Heart right ventricle (tissue), 16 donors: Measurements from ENCODE around the gene CUEDC1. TPM values are rescaled to one million over a fixed set of nuclear protein-coding genes. Genes with fewer than 3 reads are reported as not detected.

Experiments used
- ATAC-seq, 8 donors: fragments of 200-7000 bp; cut with Tn5 transposase; one replicate each; pipeline ENCODE4 v1.9.1; 2020; ENCODE audit warnings: mild to moderate bottlenecking in 8 of 8, moderate library complexity in 8 of 8, moderate number of reproducible peaks in 1 of 8
- DNase-seq, 2 donors: peaks; one replicate each; pipeline ENCODE4 v3.0.0-alpha.2; 2020
- H3K27ac ChIP-seq, 10 donors: fragments of 200-600 bp; sonication (generic) in 2 of 10; one replicate each; pipeline versions ENCODE4 v1.5.0 to v1.8.0; 2020 to 2022; ENCODE audit warnings: mild to moderate bottlenecking in 3 of 10
- H3K27me3 ChIP-seq, 7 donors: fragments of 200-600 bp; one replicate each; pipeline ENCODE4 v1.8.0; 2021 to 2022; ENCODE audit warnings: mild to moderate bottlenecking in 2 of 7
- H3K36me3 ChIP-seq, 9 donors: fragments of 200-600 bp; sonication (generic) in 1 of 9; one replicate each; pipeline versions ENCODE4 v1.5.0 to v1.8.0; 2020 to 2022; ENCODE audit warnings: mild to moderate bottlenecking in 2 of 9
- H3K4me1 ChIP-seq, 9 donors: fragments of 200-600 bp; sonication (generic) in 1 of 9; one replicate each; pipeline versions ENCODE4 v1.5.0 to v1.8.0; 2020 to 2022; ENCODE audit warnings: mild to moderate bottlenecking in 4 of 9
- H3K4me3 ChIP-seq, 10 donors: fragments of 200-600 bp; sonication (generic) in 2 of 10; one replicate each; pipeline versions ENCODE4 v1.5.0 to v1.8.0; 2020 to 2022; ENCODE audit warnings: mild to moderate bottlenecking in 7 of 10, moderate library complexity in 2 of 10
- H3K9me3 ChIP-seq, 11 donors: fragments of 200-600 bp in 10 of 11; sonication (generic) in 2 of 11; one replicate each; pipeline versions ENCODE4 v1.5.0 to v1.8.0; 2013 to 2022; ENCODE audit warnings: mild to moderate bottlenecking in 2 of 11, control low read depth in 1 of 11, moderate library complexity in 1 of 11
- CTCF ChIP-seq, 9 donors: fragments of 200-600 bp; sonication (generic) in 2 of 9; IDR thresholded peaks; one replicate each; pipeline versions ENCODE4 v1.5.0 to v1.8.0; 2021 to 2022; ENCODE audit warnings: antibody characterized with exemption in 9 of 9, mild to moderate bottlenecking in 5 of 9, moderate library complexity in 1 of 9
- WGBS, 2 donors: extraction: QIAGEN DNeasy Blood & Tissue Kit; methylation state at CpG; one replicate each; pipeline ENCODE4 v1.1.7; 2013; ENCODE audit warnings: inconsistent platforms in 1 of 2; 5-methylcytosine and 5-hydroxymethylcytosine counted together
- intact Hi-C, 10 donors: fragments of 100-400 bp; cut with DNase I; formaldehyde crosslinking; loops; one replicate each; pipeline versions ENCODE4 v1.11.1 to v1.14.2; 2022
- polyA plus RNA-seq, 2 donors: library from polyadenylated mRNA; stranded (reverse); fragments of 200-250 nt; gene quantifications; one replicate each; pipeline ENCODE4 v1.2.3, GENCODE V29; 2013
- total RNA-seq, 10 donors: library from RNA; stranded (reverse); fragmentation: NEBNext Ultra II Directional in 3 of 10; extraction: Animal tissue kit (Norgen Biotek cat#: 25700) in 3 of 10; gene quantifications; one replicate each; pipeline versions ENCODE4 v1.2.1 to v1.2.4, GENCODE V29; 2021 to 2023
- donor health status: Arrhythmogenic right ventricular cardiomyopathy.
- donor health status: ischemic (EF 13 %, LVEDD 7.1; RV severe dilation, severe dysfunction).
- donor health status: healthy with polysubstance abuse.
- donor health status: DM: no; HTN: yes; CAD: no.
- donor health status: DM: no; HTN: no; CAD: no.
- donor health status: ischemic (EF 25% LVEDD 6.9; RV normal size, moderate dysfunction).
- donor health status: ischemic (EF 25% LVEDD 5.7; RV mildly dilated, moderate dysfunction).
- donor health status: healthy.
- donor health status: DM: yes; HTN: yes; CAD: no.
- donor health status: Ischemic cardiomyopathy.
- donor health status: ischemic (EF 35%, LVEDD 5.7; RV mildly dilated, moderate dysfunction).
- donor health status: nonischemic (EF 11% LVEDD 7.7; RV severe dilation, severe dysfunction).
- donor health status: DM: yes; HTN: yes; CAD: no.
- donor health status: PGD.
- donor health status: ischemic (EF 29% LVEDD 5.4; RV normal size, mild dysfunction).
- donor health status: nonischemic (EF 23%, LVEDD 6.1; RV moderate dilation, normal function).

The CUEDC1 gene
- total and polyA plus RNA-seq, 12 donors: 26.9 to 65.0 (median 45.4) TPM

GRCh38 chr17:57832314-57833178 is 122.7 kb downstream of the CUEDC1 start:
- H3K9me3 ChIP-seq: no peaks in the 10 kb centered on the region
- no peak for TF ChIP-seq CTCF (IDR thresholded peaks at IDR 0.05)
- no peak for DNase-seq
- peak in 6 of 8 donors; percentile 3 to 26 (median 3) for ATAC-seq
- H3K27me3 ChIP-seq: no peaks in the 10 kb centered on the region
- H3K4me3 ChIP-seq: peak overlapping the region in 9 of 10 donors; percentile 8 to 53 (median 50)
- WGBS, 2 donors: 27 to 28% methylated on average over 12 of the region's 12 CpGs
- H3K36me3 ChIP-seq: peaks cover 0 to 16% (median 0%) of the 10 kb centered on the region in 9 donors
- H3K27ac ChIP-seq: peak overlapping the region; percentile 59 to 91 (median 84)
- H3K4me1 ChIP-seq: peaks cover 0 to 44% (median 19%) of the 10 kb centered on the region in 9 donors
- intact Hi-C loops: loop anchor here (2.0 to 10.0 kb wide), 15 partner anchors 18 to 708 kb away; partner anchors contain the start of genes CCDC182 (in 1 of the 10), MRPS23 (in 1 of the 10) and MSI2 (in 1 of the 10)

- TF ChIP-seq CTCF (IDR thresholded peaks at IDR 0.05): no peak
- Histone ChIP-seq H3K4me1 (peaks cover 0 to 41% (median 19%) of the 10 kb centered on the region in 9 donors), H3K27me3 (no peaks in the 10 kb centered on the region), H3K9me3 (no peaks in the 10 kb centered on the region), H3K36me3 (peaks cover 0 to 3% (median 0%) of the 10 kb centered on the region in 9 donors), H3K4me3 (no peak overlapping the region), H3K27ac (no peak overlapping the region)
- DNase-seq (no peak), ATAC-seq (no peak)
- intact Hi-C loops: loop anchor here (5.0 to 10.0 kb wide), 13 partner anchors 49 to 706 kb away; partner anchors contain the start of genes CCDC182 (in 1 of the 10) and MSI2 (in 1 of the 10)
- 87 to 92% methylated on average over 7 of the region's 7 CpGs for WGBS, 2 donors
Observed at GRCh38 chr17:57830880-57831279, 124.3 kb downstream of the CUEDC1 start.

GRCh38 chr17:57823469-57824401 is 131.5 kb downstream of the CUEDC1 start:
- DNase-seq (no peak), ATAC-seq (no peak)
- 89 to 91% methylated on average over 15 of the region's 15 CpGs for WGBS, 2 donors
- intact Hi-C loops: no loop called here
- Histone ChIP-seq H3K4me3 (no peak overlapping the region), H3K27ac (no peak overlapping the region), H3K36me3 (peaks cover 0 to 3% (median 0%) of the 10 kb centered on the region in 9 donors), H3K27me3 (no peaks in the 10 kb centered on the region), H3K4me1 (no peaks in the 10 kb centered on the region), H3K9me3 (no peaks in the 10 kb centered on the region)
- TF ChIP-seq CTCF (IDR thresholded peaks at IDR 0.05): no peak

- intact Hi-C loops: no loop called here
- Histone ChIP-seq H3K9me3 (no peaks in the 10 kb centered on the region), H3K4me1 (no peaks in the 10 kb centered on the region), H3K27me3 (peaks cover 0 to 2% (median 0%) of the 10 kb centered on the region in 7 donors), H3K36me3 (no peaks in the 10 kb centered on the region), H3K27ac (no peak overlapping the region), H3K4me3 (no peak overlapping the region)
- no peak for TF ChIP-seq CTCF (IDR thresholded peaks at IDR 0.05)
- WGBS, 2 donors: 93 to 94% methylated on average over 5 of the region's 5 CpGs
- ATAC-seq (no peak), DNase-seq (no peak)
Observed at GRCh38 chr17:57819867-57820266, 135.3 kb downstream of the CUEDC1 start.
